Left forelimb (tissue), 1 donor: Measurements from ENCODE around the gene GAL.

Source experiments
- DNase-seq: peaks from one replicate; pipeline ENCODE4 v3.0.0-alpha.2; 2018; ENCODE audit warnings: low spot score

The GAL gene

GRCh38 chr11:68709062-68709461, 24.7 kb downstream of the GAL start:
- DNase-seq, result no peak

DNA sequence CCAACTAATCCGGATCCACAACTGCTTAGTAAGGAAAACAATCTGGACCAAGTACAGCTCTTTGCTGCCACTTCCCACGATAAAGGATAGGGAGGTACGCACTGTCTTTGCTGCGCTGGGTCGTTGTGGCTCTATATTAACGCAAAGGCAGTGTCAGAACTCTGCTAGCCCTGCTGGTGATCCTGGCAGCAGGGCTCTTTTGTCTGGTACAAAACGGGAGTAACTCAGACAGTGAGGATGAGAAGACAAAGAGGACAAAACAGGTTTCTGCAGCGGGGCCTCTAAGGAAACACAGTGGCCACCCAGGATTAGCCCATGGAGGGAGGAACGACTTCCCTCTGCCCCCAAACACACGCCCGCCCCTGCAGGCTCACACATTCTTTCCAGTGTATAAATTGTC, 26.1 kb downstream of the GAL start:
- DNase-seq, result no peak

DNA sequence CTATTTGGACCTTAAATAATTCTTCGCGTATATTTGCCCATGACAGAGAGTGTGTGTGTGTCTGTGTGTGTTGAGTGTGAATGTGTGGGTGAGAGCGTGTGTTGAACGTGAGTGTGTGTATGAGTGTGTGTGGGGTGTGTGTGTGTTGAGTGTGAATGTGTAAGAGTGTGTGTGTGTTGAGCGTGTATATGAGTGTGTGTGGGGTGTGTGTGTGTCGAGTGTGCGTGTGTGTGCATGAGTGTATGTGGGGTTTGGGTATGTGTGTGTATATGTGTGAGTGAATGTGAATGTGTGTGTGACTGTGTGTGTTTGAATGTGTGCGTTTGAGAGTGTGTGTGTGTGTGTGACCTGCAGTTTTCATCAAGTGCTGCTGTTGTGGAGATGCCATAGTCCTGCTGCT, 26.8 kb downstream of the GAL start:
- no peak for DNase-seq

- DNase-seq, result no peak
These were observed 29.9 kb downstream of the GAL start for GRCh38 chr11:68714060-68714856.

- no peak for DNase-seq
These were observed 31.2 kb downstream of the GAL start for GRCh38 chr11:68715456-68716122.

DNA sequence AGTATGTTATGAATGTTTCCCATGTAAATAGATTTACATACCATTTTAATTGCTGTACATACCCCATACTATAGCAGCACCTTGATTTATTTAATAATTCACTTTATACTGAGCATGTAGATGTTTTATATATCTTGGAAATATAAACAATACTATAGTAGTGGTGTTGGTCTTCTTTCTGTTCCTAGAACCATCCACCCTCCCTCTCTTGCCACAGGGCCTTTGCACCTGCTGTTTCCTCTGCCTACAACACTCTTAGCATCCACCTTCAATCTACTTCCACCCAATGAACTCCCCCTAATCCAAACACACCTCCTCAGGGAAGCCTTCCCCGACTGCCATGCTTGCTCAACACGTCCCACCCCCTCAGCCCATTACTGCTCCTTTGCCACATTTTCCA, 36.7 kb downstream of the GAL start:
- no peak for DNase-seq

DNA sequence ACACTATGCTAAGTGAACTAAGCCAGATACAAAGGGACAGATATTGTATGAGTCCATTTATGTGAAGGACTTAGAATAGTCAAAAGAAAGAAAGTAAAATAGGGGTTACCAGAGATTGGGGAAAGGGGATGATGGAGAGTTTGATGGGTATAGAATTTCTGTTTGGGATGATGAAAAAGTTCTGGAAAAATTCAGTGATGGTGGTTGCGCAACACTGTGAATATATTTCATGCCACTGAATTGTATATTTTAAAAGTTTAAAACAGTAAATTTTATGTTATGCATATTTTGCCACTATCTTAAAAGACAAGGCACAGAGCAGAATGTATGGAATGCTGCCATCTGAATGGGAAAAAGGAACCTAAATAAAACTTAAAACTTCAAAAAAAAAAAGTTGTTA, 37.8 kb downstream of the GAL start:
- no peak for DNase-seq

- no peak for DNase-seq
These were observed 39.9 kb downstream of the GAL start for GRCh38 chr11:68724293-68724692.

DNA sequence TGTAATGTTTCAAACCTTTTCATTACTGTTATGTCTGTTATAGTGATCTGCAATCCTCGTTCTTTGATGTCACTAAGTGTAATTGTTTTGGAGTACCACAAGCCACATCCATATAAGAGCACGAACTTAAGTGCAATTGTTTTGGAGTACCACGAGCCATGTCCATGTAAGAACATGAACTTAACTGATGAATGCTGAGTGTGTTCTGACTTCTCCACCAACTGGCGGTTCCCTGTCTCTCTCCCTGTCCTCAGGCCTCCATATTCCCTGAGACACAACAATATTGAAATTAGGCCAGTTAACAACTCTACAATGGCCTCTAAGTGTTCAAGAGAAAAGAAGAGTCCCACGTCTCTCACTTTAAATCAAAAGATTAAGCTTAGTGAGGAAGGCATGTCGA, 43.4 kb downstream of the GAL start:
- no peak for DNase-seq

DNA sequence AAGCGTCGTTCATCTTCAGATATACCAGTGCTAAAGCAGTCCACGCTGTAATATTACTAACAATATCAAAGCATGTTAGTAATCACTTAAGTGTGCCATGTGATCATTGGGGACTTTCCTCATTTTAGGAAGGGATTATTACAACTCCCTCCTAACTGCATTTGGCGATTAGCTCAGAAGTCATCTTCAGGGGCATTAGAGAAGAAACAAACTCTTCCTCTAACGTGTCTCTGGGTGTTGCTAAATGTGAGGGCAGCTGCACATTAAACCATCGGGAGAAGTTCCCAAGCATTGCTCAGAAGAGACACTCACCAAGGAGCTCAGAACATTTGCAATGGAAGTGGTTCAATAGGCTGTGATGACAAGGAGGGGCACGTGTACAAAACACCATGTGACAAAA, 49.8 kb downstream of the GAL start:
- no peak for DNase-seq

GRCh38 chr11:68735125-68735524, 50.8 kb downstream of the GAL start:
- no peak for DNase-seq

DNA sequence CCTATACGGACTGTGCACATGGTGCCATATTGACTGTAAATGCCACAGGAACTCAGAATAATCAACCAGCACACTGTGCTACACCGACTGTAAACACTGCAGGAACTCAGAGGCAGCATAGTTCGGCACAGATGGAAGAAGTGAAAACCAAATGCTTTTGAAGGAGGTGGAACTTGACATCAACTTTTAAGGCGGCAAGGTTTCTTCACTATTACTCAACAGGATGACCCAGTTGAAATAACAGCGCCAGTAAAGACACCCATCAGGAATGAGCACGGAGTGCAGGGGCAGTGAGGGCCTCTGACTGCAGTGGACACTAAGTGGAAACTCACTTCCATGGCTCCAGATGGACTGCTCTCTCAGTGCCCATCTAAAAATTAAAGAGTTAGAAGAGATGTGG, 51.3 kb downstream of the GAL start:
- no peak for DNase-seq
